ENCODE measurements around the gene CETN1. TPM values are rescaled to one million over a fixed set of nuclear protein-coding genes. Genes with fewer than 3 reads are reported as not detected.

The CETN1 gene
- total RNA-seq, 6 donors from 2014 or later: not detected

DNA sequence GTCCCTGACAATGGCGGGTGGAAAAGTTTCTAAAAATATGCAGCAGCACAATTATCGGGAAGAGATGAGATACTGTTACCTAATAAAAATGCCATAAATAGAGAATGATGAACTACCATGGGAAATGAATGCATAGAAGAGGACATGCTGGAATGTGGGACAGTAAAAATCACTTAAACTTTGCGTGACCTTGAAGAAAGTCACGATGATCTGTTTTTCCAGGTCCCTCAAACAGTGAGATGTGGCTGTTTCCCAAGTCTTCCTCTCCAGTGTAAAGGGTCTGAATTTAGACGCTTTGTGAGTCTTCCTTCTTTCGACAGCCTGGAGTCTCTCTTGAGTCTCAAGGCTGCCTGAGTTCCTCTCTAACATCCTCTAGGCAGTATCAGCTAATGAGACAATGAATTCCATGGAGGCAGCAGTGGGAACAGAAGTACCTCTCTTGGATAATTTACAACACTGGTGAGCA lies 18.0 kb downstream of the CETN1 start:
- no peak for ATAC-seq (ENCODE audit: low FRiP score in 2 of 2)
- Histone ChIP-seq H3K36me3 (no peaks in the 10 kb centered on the region), H3K27ac (no peak overlapping the region), H3K9me3 (no peaks in the 10 kb centered on the region), H3K4me3 (no peak overlapping the region), H3K27me3 (no peaks in the 10 kb centered on the region), H3K4me1 (peaks cover 0 to 16% (median 4%) of the 10 kb centered on the region in 4 donors)
- WGBS, 2 donors: 50 to 52% methylated on average over 6 of the region's 6 CpGs
- TF ChIP-seq POLR2AphosphoS5 (IDR thresholded peaks at IDR 0.05) (no peak), POLR2A (IDR thresholded peaks at IDR 0.05) (no peak), EP300 (IDR thresholded peaks at IDR 0.05) (no peak)
- TF ChIP-seq, protein P1, sequence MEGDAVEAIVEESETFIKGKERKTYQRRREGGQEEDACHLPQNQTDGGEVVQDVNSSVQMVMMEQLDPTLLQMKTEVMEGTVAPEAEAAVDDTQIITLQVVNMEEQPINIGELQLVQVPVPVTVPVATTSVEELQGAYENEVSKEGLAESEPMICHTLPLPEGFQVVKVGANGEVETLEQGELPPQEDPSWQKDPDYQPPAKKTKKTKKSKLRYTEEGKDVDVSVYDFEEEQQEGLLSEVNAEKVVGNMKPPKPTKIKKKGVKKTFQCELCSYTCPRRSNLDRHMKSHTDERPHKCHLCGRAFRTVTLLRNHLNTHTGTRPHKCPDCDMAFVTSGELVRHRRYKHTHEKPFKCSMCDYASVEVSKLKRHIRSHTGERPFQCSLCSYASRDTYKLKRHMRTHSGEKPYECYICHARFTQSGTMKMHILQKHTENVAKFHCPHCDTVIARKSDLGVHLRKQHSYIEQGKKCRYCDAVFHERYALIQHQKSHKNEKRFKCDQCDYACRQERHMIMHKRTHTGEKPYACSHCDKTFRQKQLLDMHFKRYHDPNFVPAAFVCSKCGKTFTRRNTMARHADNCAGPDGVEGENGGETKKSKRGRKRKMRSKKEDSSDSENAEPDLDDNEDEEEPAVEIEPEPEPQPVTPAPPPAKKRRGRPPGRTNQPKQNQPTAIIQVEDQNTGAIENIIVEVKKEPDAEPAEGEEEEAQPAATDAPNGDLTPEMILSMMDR (IDR thresholded peaks at IDR 0.05): no peak
- DNase-seq: no peak

DNA sequence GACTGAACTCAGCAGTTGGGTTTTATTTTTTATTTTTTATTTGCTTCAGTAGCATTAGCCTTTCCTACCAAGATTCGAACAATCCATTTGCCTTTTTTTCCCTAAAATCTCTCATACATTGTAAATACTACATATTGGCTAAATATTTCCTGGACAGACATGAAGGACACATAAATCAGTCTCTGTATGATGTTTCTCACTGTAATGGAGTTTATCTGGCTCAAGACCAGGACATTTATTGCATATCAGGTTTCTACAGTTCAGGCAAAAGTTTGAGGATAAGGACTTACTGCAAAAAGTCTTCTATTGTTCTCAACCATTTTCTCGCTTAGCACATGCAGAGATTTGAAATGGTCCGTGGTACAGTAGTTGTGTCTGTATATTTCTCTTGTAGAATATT lies 19.9 kb downstream of the CETN1 start:
- Histone ChIP-seq H3K4me3 (no peak overlapping the region), H3K4me1 (peaks cover 0 to 16% (median 4%) of the 10 kb centered on the region in 4 donors), H3K27ac (no peak overlapping the region), H3K36me3 (no peaks in the 10 kb centered on the region), H3K9me3 (no peaks in the 10 kb centered on the region), H3K27me3 (no peaks in the 10 kb centered on the region)
- ATAC-seq (ENCODE audit: low FRiP score in 2 of 2): no peak
- no peak for DNase-seq
- TF ChIP-seq POLR2AphosphoS5 (IDR thresholded peaks at IDR 0.05) (no peak), EP300 (IDR thresholded peaks at IDR 0.05) (no peak), POLR2A (IDR thresholded peaks at IDR 0.05) (no peak)
- TF ChIP-seq, protein P1 (IDR thresholded peaks at IDR 0.05): no peak
- 82 to 90% methylated on average over 3 of the region's 3 CpGs for WGBS, 2 donors

DNA sequence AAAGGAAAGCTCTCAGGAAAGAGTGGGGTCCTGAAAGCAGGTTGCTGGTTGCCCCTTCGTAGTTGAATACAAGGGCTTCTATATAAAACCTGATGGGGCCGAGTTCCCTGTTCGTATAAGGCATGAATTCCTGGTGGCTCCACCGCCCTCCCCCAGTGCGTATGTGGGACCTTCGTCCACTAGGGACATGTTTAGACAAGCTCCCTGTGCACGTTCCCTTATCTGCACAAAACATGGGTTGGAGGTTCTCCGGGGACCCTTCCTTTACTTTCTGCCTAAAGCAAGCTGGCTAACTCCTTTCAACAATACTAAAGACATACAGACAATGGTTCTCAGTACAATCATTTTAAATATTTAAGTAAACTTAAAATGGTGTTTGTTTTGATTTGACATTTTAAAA lies 24.6 kb downstream of the CETN1 start:
- Histone ChIP-seq H3K4me1 (no peaks in the 10 kb centered on the region), H3K9me3 (no peaks in the 10 kb centered on the region), H3K36me3 (no peaks in the 10 kb centered on the region), H3K27me3 (no peaks in the 10 kb centered on the region), H3K4me3 (no peak overlapping the region), H3K27ac (no peak overlapping the region)
- DNase-seq (no peak), ATAC-seq (ENCODE audit: low FRiP score in 2 of 2) (no peak)
- TF ChIP-seq EP300 (IDR thresholded peaks at IDR 0.05) (no peak), POLR2AphosphoS5 (IDR thresholded peaks at IDR 0.05) (no peak), POLR2A (IDR thresholded peaks at IDR 0.05) (no peak)
- TF ChIP-seq, protein P1 (IDR thresholded peaks at IDR 0.05): no peak
- WGBS, 2 donors: 74 to 87% methylated on average over 8 of the region's 8 CpGs

DNA sequence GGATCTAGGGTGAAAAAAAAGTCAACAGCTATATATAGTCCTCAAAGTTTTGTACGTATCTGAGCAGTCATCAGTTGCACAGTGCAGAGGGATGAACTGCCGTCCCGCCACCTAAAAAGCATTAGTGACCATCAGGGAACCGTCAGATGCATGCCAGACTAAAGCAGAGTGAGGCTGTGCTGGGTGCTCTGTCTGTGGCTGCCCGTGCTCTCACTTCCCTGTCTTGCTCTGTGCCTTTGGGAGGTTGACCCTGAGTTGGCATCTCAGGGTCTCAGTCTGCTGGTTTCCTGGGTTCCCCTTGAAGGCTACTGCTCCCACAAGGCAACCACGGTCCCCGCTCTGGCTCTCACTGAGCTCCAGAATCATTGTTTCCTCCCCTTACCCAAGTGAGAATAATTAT lies 27.8 kb downstream of the CETN1 start:
- Histone ChIP-seq H3K9me3 (no peaks in the 10 kb centered on the region), H3K4me3 (no peak overlapping the region), H3K27ac (no peak overlapping the region), H3K4me1 (no peaks in the 10 kb centered on the region), H3K36me3 (no peaks in the 10 kb centered on the region), H3K27me3 (no peaks in the 10 kb centered on the region)
- DNase-seq (no peak), ATAC-seq (ENCODE audit: low FRiP score in 2 of 2) (peak in 1 of 2 donors; percentile 49)
- TF ChIP-seq EP300 (IDR thresholded peaks at IDR 0.05) (no peak), POLR2A (IDR thresholded peaks at IDR 0.05) (no peak), POLR2AphosphoS5 (IDR thresholded peaks at IDR 0.05) (no peak)
- TF ChIP-seq, protein P1 (IDR thresholded peaks at IDR 0.05): no peak
- 81 to 82% methylated on average over 7 of the region's 7 CpGs for WGBS, 2 donors

DNA sequence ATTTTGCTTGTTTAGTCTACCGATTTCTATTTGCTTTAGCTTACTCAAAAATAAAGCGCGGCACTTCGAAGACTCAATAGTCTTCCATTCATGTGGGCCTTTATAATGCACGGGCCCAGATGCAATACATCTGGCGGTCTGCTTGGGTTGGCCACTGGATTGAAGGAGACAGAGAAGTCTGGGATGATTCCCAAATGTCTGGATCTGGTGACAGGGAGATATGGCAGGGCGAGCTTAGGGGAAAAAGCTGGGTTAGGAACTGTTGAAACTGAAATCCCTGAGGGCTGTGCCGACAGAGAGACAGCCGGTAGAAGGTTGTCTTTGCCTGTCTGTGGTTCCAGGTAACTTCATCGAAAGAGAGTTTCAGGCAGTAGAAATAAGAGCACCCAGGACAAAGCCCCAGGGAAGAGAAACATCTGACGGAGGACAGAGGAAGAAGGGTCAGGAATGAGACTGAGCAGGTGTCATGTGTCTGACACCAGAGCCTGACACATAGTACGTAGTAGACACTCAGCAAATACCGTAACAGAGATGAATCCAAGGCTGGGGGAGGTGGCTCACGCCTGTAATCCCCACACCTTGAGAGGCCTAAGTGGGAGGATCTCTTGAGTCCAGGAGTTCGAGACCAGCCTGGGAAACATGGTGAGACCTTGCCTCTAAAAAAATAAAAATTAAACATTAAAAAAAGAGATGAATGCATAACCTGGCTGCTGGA lies 30.2 kb downstream of the CETN1 start:
- no peak for TF ChIP-seq POLR2AphosphoS5 (IDR thresholded peaks at IDR 0.05)
- TF ChIP-seq EP300 (IDR thresholded peaks at IDR 0.05): no peak
- no peak for TF ChIP-seq POLR2A (IDR thresholded peaks at IDR 0.05)
- TF ChIP-seq, protein P1 (IDR thresholded peaks at IDR 0.05): no peak
- H3K4me3 ChIP-seq: no peak overlapping the region
- WGBS, 2 donors: 79 to 84% methylated on average over 15 of the region's 15 CpGs
- H3K27me3 ChIP-seq: no peaks in the 10 kb centered on the region
- DNase-seq (no peak), ATAC-seq (ENCODE audit: low FRiP score in 2 of 2) (peak in 1 of 2 donors; percentile 56)
- H3K4me1 ChIP-seq: peaks cover 0 to 3% (median under 1%) of the 10 kb centered on the region in 4 donors
- H3K27ac ChIP-seq: no peak overlapping the region
- no peaks in the 10 kb centered on the region for H3K9me3 ChIP-seq
- no peaks in the 10 kb centered on the region for H3K36me3 ChIP-seq
